ENCODE measurements around the gene FUCA2.

DNA sequence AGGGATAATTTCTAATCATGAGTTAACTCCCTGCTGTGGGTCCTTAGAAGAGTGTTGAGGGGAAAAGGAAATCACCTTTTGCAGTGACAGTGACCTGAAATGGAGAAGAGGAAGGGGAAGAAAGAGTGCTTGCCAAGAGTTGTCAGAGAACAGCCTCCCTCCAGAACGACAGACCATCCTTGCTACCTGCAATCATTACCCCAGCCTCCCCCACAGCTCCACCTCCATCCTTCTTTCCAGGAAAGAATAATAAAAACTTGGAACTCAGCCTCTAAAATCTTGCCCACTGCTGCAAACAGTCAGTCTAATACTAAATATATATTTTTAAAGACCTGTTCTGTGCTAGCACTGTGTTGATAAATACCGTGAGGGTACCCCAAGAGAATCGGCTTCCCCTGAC lies 28.7 kb upstream of the FUCA2 start:
- TF ChIP-seq, protein P1, sequence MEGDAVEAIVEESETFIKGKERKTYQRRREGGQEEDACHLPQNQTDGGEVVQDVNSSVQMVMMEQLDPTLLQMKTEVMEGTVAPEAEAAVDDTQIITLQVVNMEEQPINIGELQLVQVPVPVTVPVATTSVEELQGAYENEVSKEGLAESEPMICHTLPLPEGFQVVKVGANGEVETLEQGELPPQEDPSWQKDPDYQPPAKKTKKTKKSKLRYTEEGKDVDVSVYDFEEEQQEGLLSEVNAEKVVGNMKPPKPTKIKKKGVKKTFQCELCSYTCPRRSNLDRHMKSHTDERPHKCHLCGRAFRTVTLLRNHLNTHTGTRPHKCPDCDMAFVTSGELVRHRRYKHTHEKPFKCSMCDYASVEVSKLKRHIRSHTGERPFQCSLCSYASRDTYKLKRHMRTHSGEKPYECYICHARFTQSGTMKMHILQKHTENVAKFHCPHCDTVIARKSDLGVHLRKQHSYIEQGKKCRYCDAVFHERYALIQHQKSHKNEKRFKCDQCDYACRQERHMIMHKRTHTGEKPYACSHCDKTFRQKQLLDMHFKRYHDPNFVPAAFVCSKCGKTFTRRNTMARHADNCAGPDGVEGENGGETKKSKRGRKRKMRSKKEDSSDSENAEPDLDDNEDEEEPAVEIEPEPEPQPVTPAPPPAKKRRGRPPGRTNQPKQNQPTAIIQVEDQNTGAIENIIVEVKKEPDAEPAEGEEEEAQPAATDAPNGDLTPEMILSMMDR (conservative IDR thresholded peaks at IDR 0.05; ENCODE audit: low read length) = no peak
- no peak for TF ChIP-seq EZH2phosphoT487 (IDR thresholded peaks at IDR 0.05; ENCODE audit: borderline replicate concordance)
